Heart left ventricle (tissue), 13 donors: Measurements from ENCODE around the gene DACT2.

Source experiments
- POLR2A ChIP-seq, 2 donors: fragments of 450-650 bp; IDR thresholded peaks; one replicate each; pipeline ENCODE4 v1.6.1; 2017; ENCODE audit warnings: antibody characterized with exemption in 2 of 2, mild to moderate bottlenecking in 2 of 2, moderate library complexity in 2 of 2
- TF ChIP-seq, protein P1 (sequence below), 12 donors: fragments of 200-600 bp; sonication (generic) in 4 of 12; IDR thresholded peaks; one replicate each; pipeline versions ENCODE4 v1.5.0 to v1.8.0; 2018 to 2022; ENCODE audit warnings: antibody characterized with exemption in 12 of 12, mild to moderate bottlenecking in 5 of 12
- donor health status: ischemic (EF 13 %, LVEDD 7.1; RV severe dilation, severe dysfunction).
- donor health status: DM: no; HTN: yes; CAD: no.
- donor health status: DM: no; HTN: no; CAD: no.
- donor health status: ischemic (EF 25% LVEDD 6.9; RV normal size, moderate dysfunction).
- donor health status: ischemic (EF 25% LVEDD 5.7; RV mildly dilated, moderate dysfunction).
- donor health status: ischemic (EF 35%, LVEDD 5.7; RV mildly dilated, moderate dysfunction).
- donor health status: nonischemic (EF 11% LVEDD 7.7; RV severe dilation, severe dysfunction).
- donor health status: DM: yes; HTN: yes; CAD: no.
- donor health status: PGD.
- donor health status: ischemic (EF 29% LVEDD 5.4; RV normal size, mild dysfunction).
- donor health status: nonischemic (EF 23%, LVEDD 6.1; RV moderate dilation, normal function).

DNA sequence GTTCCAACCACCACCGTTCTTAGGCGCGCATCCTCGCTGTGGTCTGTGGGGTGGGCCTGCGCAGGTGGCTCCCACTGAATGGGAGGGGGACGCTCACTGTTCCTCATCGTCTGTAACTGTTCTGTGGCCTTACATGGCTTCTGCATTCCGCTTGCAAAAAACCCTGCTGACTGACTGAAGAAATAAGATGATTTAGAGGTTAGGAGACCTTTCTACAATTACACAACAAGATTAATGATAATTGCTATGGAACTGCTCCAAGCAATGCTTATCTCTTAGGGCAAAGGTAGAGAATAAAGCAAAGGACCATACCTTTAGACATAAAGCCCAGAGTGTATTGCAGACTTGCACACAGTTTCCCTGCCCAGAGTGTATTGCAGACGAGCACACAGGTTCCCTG lies 14.4 kb upstream of the DACT2 start:
- no peak for TF ChIP-seq POLR2A (IDR thresholded peaks at IDR 0.05)
- TF ChIP-seq, protein P1, sequence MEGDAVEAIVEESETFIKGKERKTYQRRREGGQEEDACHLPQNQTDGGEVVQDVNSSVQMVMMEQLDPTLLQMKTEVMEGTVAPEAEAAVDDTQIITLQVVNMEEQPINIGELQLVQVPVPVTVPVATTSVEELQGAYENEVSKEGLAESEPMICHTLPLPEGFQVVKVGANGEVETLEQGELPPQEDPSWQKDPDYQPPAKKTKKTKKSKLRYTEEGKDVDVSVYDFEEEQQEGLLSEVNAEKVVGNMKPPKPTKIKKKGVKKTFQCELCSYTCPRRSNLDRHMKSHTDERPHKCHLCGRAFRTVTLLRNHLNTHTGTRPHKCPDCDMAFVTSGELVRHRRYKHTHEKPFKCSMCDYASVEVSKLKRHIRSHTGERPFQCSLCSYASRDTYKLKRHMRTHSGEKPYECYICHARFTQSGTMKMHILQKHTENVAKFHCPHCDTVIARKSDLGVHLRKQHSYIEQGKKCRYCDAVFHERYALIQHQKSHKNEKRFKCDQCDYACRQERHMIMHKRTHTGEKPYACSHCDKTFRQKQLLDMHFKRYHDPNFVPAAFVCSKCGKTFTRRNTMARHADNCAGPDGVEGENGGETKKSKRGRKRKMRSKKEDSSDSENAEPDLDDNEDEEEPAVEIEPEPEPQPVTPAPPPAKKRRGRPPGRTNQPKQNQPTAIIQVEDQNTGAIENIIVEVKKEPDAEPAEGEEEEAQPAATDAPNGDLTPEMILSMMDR (IDR thresholded peaks at IDR 0.05), result no peak
